H9 (cell line): Measurements from ENCODE around the gene OIT3. TPM values are rescaled to one million over a fixed set of nuclear protein-coding genes. Genes with fewer than 3 reads are reported as not detected.

Experiments
- DNase-seq: peaks from one replicate; pipeline ENCODE4 v3.0.0-alpha.2; 2017
- H2AFZ ChIP-seq: one replicate; pipeline ENCODE4 v1.6.1; 2013; ENCODE audit warnings: mild to moderate bottlenecking, low read length, control low read depth, moderate library complexity
- H2AK5ac ChIP-seq: 2 replicates; pipeline ENCODE4 v1.6.1; 2013; ENCODE audit warnings: low read length, control low read depth, mixed read lengths; ENCODE audit not compliant: insufficient read length
- H2BK120ac ChIP-seq: one replicate; pipeline ENCODE4 v1.6.1; 2013; ENCODE audit warnings: low read depth, mild to moderate bottlenecking, low read length, control low read depth, inconsistent platforms; ENCODE audit not compliant: poor library complexity, severe bottlenecking
- H2BK12ac ChIP-seq: 2 replicates; pipeline ENCODE4 v1.6.1; 2013; ENCODE audit warnings: low read length, control low read depth, mixed read lengths, low read depth; ENCODE audit not compliant: insufficient read length
- H2BK15ac ChIP-seq: 2 replicates; pipeline ENCODE4 v1.6.1; 2013; ENCODE audit warnings: low read depth, low read length, control low read depth
- H2BK20ac ChIP-seq: one replicate; pipeline ENCODE4 v1.6.1; 2013; ENCODE audit warnings: low read depth, mild to moderate bottlenecking, low read length, control low read depth, inconsistent platforms; ENCODE audit not compliant: poor library complexity, severe bottlenecking
- H2BK5ac ChIP-seq: 2 replicates; pipeline ENCODE4 v1.6.1; 2013; ENCODE audit warnings: low read length, control low read depth, mixed read lengths; ENCODE audit not compliant: insufficient read length
- H3K14ac ChIP-seq: 2 replicates; pipeline ENCODE4 v1.6.1; 2013; ENCODE audit warnings: low read length, control low read depth; ENCODE audit not compliant: insufficient read depth
- H3K18ac ChIP-seq: 2 replicates; pipeline ENCODE4 v1.6.1; 2013; ENCODE audit warnings: low read depth, mild to moderate bottlenecking, mixed read lengths, low read length, control low read depth; ENCODE audit not compliant: insufficient read length
- H3K23ac ChIP-seq: 2 replicates; pipeline ENCODE4 v1.6.1; 2013; ENCODE audit warnings: low read length, control low read depth, mixed read lengths, low read depth; ENCODE audit not compliant: insufficient read length
- H3K23me2 ChIP-seq: 2 replicates; pipeline ENCODE4 v1.6.1; 2013; ENCODE audit warnings: low read depth, mild to moderate bottlenecking, mixed read lengths, low read length, control low read depth; ENCODE audit not compliant: insufficient read length, poor library complexity, severe bottlenecking
- H3K27ac ChIP-seq: 2 replicates; pipeline ENCODE4 v1.5.1; 2013; ENCODE audit warnings: low read length, control low read depth, mixed read lengths, low read depth; ENCODE audit not compliant: insufficient read length
- H3K27me3 ChIP-seq: 2 replicates; pipeline ENCODE4 v1.6.1; 2013; ENCODE audit warnings: low read length, control low read depth, inconsistent platforms; ENCODE audit not compliant: insufficient read depth
- H3K4ac ChIP-seq: 2 replicates; pipeline ENCODE4 v1.6.1; 2013; ENCODE audit warnings: low read depth, mild to moderate bottlenecking, control low read depth, inconsistent platforms, low read length, moderate library complexity
- H3K4me1 ChIP-seq: 2 replicates; pipeline ENCODE4 v1.6.1; 2013; ENCODE audit warnings: low read length, control low read depth, inconsistent platforms; ENCODE audit not compliant: insufficient read depth
- H3K4me2 ChIP-seq: 2 replicates; pipeline ENCODE4 v1.6.1; 2013; ENCODE audit warnings: low read length, control low read depth, mixed read lengths; ENCODE audit not compliant: insufficient read length, insufficient read depth
- H3K56ac ChIP-seq: 2 replicates; pipeline ENCODE4 v1.6.1; 2013; ENCODE audit warnings: low read depth, mild to moderate bottlenecking, mixed read lengths, low read length, control low read depth; ENCODE audit not compliant: insufficient read length
- H3K79me1 ChIP-seq: 2 replicates; pipeline ENCODE4 v1.6.1; 2013; ENCODE audit warnings: low read depth, mild to moderate bottlenecking, moderate library complexity, low read length, control low read depth, inconsistent platforms; ENCODE audit not compliant: insufficient read depth, poor library complexity, severe bottlenecking
- H3K79me2 ChIP-seq: 2 replicates; pipeline ENCODE4 v1.6.1; 2013; ENCODE audit warnings: low read length, control low read depth, inconsistent platforms; ENCODE audit not compliant: insufficient read depth
- H3K9ac ChIP-seq: 2 replicates; pipeline ENCODE4 v1.6.1; 2013; ENCODE audit warnings: low read length, control low read depth, mixed read lengths; ENCODE audit not compliant: insufficient read length; ENCODE audit errors: extremely low read depth
- H3K9me3 ChIP-seq: one replicate; pipeline ENCODE4 v1.6.1; 2013; ENCODE audit warnings: low read depth, low read length, inconsistent platforms; ENCODE audit not compliant: control insufficient read depth
- H3T11ph ChIP-seq: one replicate; pipeline ENCODE4 v1.6.1; 2013; ENCODE audit warnings: mild to moderate bottlenecking, low read length, control low read depth, inconsistent platforms
- H4K20me1 ChIP-seq: one replicate; pipeline ENCODE4 v1.6.1; 2013; ENCODE audit not compliant: control insufficient read depth, insufficient read length, insufficient read depth
- H4K5ac ChIP-seq: 2 replicates; pipeline ENCODE4 v1.6.1; 2013; ENCODE audit warnings: low read depth, mild to moderate bottlenecking, mixed read lengths, low read length, control low read depth; ENCODE audit not compliant: insufficient read length
- H4K8ac ChIP-seq: replicated peaks from 2 replicates; pipeline ENCODE4 v1.6.1; 2013; ENCODE audit warnings: low read length, control low read depth, mixed read lengths, low read depth; ENCODE audit not compliant: insufficient read length
- H4K91ac ChIP-seq: 2 replicates; pipeline ENCODE4 v1.6.1; 2013; ENCODE audit warnings: low read depth, mild to moderate bottlenecking, moderate library complexity, mixed read lengths, low read length, control low read depth; ENCODE audit not compliant: insufficient read length
- H3K27ac Mint-ChIP-seq, 3 experiments: 2 replicates in 2 of 3; 3 replicates in 1 of 3; pipeline ENCODE4 v1.8.0; 2020 to 2021; ENCODE audit warnings: mixed read lengths in 3 of 3, mild to moderate bottlenecking in 1 of 3, moderate library complexity in 1 of 3
- H3K27me3 Mint-ChIP-seq: 2 replicates; pipeline ENCODE4 v1.8.0; 2021; ENCODE audit warnings: low read depth, mild to moderate bottlenecking, moderate library complexity, mixed read lengths
- H3K36me3 Mint-ChIP-seq, 3 experiments: 2 replicates in 2 of 3; 3 replicates in 1 of 3; pipeline ENCODE4 v1.8.0; 2020 to 2021; ENCODE audit warnings: low read depth in 3 of 3, mixed read lengths in 3 of 3; ENCODE audit not compliant: insufficient read depth in 1 of 3
- H3K4me1 Mint-ChIP-seq, 2 experiments: 2 replicates each; pipeline ENCODE4 v1.8.0; 2020; ENCODE audit warnings: mixed read lengths in 2 of 2
- H3K4me3 Mint-ChIP-seq, 2 experiments: 2 replicates in 1 of 2; 3 replicates in 1 of 2; pipeline ENCODE4 v1.8.0; 2020 to 2021; ENCODE audit warnings: mild to moderate bottlenecking in 2 of 2, mixed read lengths in 2 of 2, moderate library complexity in 1 of 2
- H3K9me3 Mint-ChIP-seq, 2 experiments: 2 replicates in 1 of 2; 3 replicates in 1 of 2; pipeline ENCODE4 v1.8.0; 2020; ENCODE audit warnings: mild to moderate bottlenecking in 2 of 2, mixed read lengths in 2 of 2, moderate library complexity in 1 of 2
- CTCF ChIP-seq: fragments of 200-600 bp; sonication (generic); conservative IDR thresholded peaks from 3 replicates; pipeline ENCODE4 v1.8.0; 2021; ENCODE audit warnings: antibody characterized with exemption, mild to moderate bottlenecking
- WGBS: extraction: QIAGEN DNeasy Blood & Tissue Kit; methylation state at CpG from one replicate; pipeline ENCODE4 v1.1.7; 2013; ENCODE audit warnings: missing lambda C conversion rate, low lambda C conversion rate, mixed read lengths; ENCODE audit not compliant: insufficient read length; ENCODE audit errors: extremely low coverage; 5-methylcytosine and 5-hydroxymethylcytosine counted together
- total RNA-seq: library from RNA; stranded (reverse); gene quantifications from 2 replicates; pipeline ENCODE4 v1.2.1, GENCODE V29; 2021

Gene OIT3
- total RNA-seq, 1 experiment from 2014 or later, result not detected

GRCh38 chr10:72890086-72890485 is 3.5 kb upstream of the OIT3 start:
- Histone ChIP-seq H4K20me1 (no peaks in the 10 kb centered on the region), H3K23me2 (no peaks in the 10 kb centered on the region), H4K91ac (no peak overlapping the region), H3T11ph (no peak overlapping the region), H3K27me3 (no peaks in the 10 kb centered on the region), H3K9ac (no peak overlapping the region), H3K79me2 (no peaks in the 10 kb centered on the region), H3K9me3 (no peaks in the 10 kb centered on the region), H3K56ac (no peak overlapping the region), H2BK15ac (no peak overlapping the region), H3K79me1 (no peaks in the 10 kb centered on the region), H3K4ac (no peak overlapping the region), H2BK120ac (no peak overlapping the region), H3K18ac (no peak overlapping the region), H3K27ac (no peak overlapping the region), H2BK20ac (no peak overlapping the region), H2AFZ (no peak overlapping the region), H3K23ac (no peak overlapping the region), H2AK5ac (no peak overlapping the region), H4K5ac (no peak overlapping the region), H2BK12ac (no peak overlapping the region), H3K4me2 (no peak overlapping the region), H2BK5ac (no peak overlapping the region), H3K14ac (no peak overlapping the region), H3K4me1 (peaks cover 12% of the 10 kb centered on the region; the same call in 1 of the 2 replicates), H4K8ac (no peak overlapping the region)
- WGBS, result no CpG with 5 or more reads among the region's 2 CpGs
- no peak overlapping the region for H3K27ac Mint-ChIP-seq
- DNase-seq, result no peak
- no peak overlapping the region for H3K4me3 Mint-ChIP-seq
- no peaks in the 10 kb centered on the region for H3K27me3 Mint-ChIP-seq
- no peak for TF ChIP-seq CTCF
- no peaks in the 10 kb centered on the region for H3K9me3 Mint-ChIP-seq
- H3K36me3 Mint-ChIP-seq, result peaks cover 7 to 26% (median 13%) of the 10 kb centered on the region in 3 experiments; a peak in 6 of 7 replicates
- H3K4me1 Mint-ChIP-seq, result peaks cover 31 to 34% of the 10 kb centered on the region in 2 experiments
